Thyroid gland (tissue), 4 donors: ENCODE results near the gene CBR1. TPM values are rescaled to one million over a fixed set of nuclear protein-coding genes. Genes with fewer than 3 reads are reported as not detected.

ENCODE experiments used
- DNase-seq, 2 donors: peaks; one replicate each; pipeline ENCODE4 v3.0.0-alpha.2; 2019
- H3K27ac ChIP-seq, 3 donors: fragments of 200-600 bp; sonication (generic); 1 replicate in 2 of 3; 2 replicates in 1 of 3; pipeline ENCODE4 v1.5.1; 2016 to 2019; ENCODE audit warnings: mild to moderate bottlenecking in 1 of 3, moderate library complexity in 1 of 3
- H3K27me3 ChIP-seq: fragments of 200-600 bp; sonication (generic); one replicate; pipeline ENCODE4 v1.5.1; 2019
- H3K36me3 ChIP-seq, 2 donors: fragments of 200-600 bp; sonication (generic); one replicate each; pipeline ENCODE4 v1.5.1; 2016 to 2019
- H3K4me1 ChIP-seq, 2 donors: fragments of 200-600 bp; sonication (generic); one replicate each; pipeline ENCODE4 v1.5.1; 2017 to 2019
- H3K4me3 ChIP-seq, 3 donors: fragments of 200-600 bp; sonication (generic); replicated peaks in 1 of 3; 1 replicate in 2 of 3; 2 replicates in 1 of 3; pipeline ENCODE4 v1.5.1; 2016; ENCODE audit warnings: mild to moderate bottlenecking in 1 of 3
- H3K9me3 ChIP-seq: fragments of 200-600 bp; sonication (generic); one replicate; pipeline ENCODE4 v1.5.1; 2017
- POLR2A ChIP-seq, 2 donors: fragments of 450-650 bp; IDR thresholded peaks; one replicate each; pipeline ENCODE4 v1.6.1; 2017; ENCODE audit warnings: antibody characterized with exemption in 2 of 2, mild to moderate bottlenecking in 2 of 2, moderate library complexity in 1 of 2
- WGBS, 2 donors: methylation state at CpG; one replicate each; pipeline ENCODE4 v1.1.5; 2017; 5-methylcytosine and 5-hydroxymethylcytosine counted together
- intact Hi-C: fragments of 100-400 bp; cut with DNase I; formaldehyde crosslinking; loops from one replicate; pipeline ENCODE4 v1.15.1; 2023
- total RNA-seq, 4 donors: library from RNA; depleted of rRNA; stranded (reverse); fragments of >200 nt; gene quantifications; one replicate each; pipeline ENCODE4 v1.2.3, GENCODE V29; 2016
- TF ChIP-seq, protein P1 (sequence below), 6 experiments: fragments of 200-600 bp in 3 of 6; fragments of 450-650 bp in 3 of 6; sonication (generic) in 3 of 6; IDR thresholded peaks; one replicate each; pipeline ENCODE4 v1.5.1; 2016 to 2019; ENCODE audit warnings: antibody characterized with exemption in 6 of 6, mild to moderate bottlenecking in 2 of 6, inconsistent platforms in 1 of 6, moderate library complexity in 1 of 6

The CBR1 gene
- total RNA-seq, 4 donors from 2014 or later, result 206 to 600 (median 418) TPM

DNA sequence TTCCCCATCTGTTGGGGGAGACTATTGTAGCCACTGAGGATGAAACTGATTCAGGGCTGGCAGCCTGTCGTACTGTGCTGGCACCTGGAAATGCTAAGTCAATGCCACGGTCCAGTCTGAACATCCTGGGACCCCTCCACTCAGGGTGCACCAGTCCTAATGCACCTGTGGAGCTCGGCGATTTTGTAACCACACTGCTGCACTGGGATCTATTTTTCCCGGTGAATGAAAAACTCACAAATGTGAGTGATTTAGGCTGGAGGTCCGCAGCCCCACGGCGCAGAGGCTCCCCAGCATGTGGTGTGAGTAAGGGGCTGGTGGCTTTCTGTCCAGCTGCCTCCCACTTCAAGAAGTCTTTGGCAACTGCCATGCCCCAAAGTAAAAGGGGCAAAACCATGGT is 45.0 kb upstream of the CBR1 start:
- WGBS, 2 donors, result 88 to 91% methylated on average over 8 of the region's 8 CpGs
- Histone ChIP-seq H3K4me3 (no peak overlapping the region), H3K4me1 (no peaks in the 10 kb centered on the region), H3K27me3 (no peaks in the 10 kb centered on the region), H3K9me3 (no peaks in the 10 kb centered on the region), H3K36me3 (no peaks in the 10 kb centered on the region), H3K27ac (no peak overlapping the region)
- intact Hi-C loops, result loop anchor here (10.0 kb wide), 1 partner anchor 1130 kb away; no protein-coding TSS in a partner anchor
- DNase-seq, result no peak
- no peak for TF ChIP-seq POLR2A (IDR thresholded peaks at IDR 0.05)
- TF ChIP-seq, protein P1, sequence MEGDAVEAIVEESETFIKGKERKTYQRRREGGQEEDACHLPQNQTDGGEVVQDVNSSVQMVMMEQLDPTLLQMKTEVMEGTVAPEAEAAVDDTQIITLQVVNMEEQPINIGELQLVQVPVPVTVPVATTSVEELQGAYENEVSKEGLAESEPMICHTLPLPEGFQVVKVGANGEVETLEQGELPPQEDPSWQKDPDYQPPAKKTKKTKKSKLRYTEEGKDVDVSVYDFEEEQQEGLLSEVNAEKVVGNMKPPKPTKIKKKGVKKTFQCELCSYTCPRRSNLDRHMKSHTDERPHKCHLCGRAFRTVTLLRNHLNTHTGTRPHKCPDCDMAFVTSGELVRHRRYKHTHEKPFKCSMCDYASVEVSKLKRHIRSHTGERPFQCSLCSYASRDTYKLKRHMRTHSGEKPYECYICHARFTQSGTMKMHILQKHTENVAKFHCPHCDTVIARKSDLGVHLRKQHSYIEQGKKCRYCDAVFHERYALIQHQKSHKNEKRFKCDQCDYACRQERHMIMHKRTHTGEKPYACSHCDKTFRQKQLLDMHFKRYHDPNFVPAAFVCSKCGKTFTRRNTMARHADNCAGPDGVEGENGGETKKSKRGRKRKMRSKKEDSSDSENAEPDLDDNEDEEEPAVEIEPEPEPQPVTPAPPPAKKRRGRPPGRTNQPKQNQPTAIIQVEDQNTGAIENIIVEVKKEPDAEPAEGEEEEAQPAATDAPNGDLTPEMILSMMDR (IDR thresholded peaks at IDR 0.05), result no peak

DNA sequence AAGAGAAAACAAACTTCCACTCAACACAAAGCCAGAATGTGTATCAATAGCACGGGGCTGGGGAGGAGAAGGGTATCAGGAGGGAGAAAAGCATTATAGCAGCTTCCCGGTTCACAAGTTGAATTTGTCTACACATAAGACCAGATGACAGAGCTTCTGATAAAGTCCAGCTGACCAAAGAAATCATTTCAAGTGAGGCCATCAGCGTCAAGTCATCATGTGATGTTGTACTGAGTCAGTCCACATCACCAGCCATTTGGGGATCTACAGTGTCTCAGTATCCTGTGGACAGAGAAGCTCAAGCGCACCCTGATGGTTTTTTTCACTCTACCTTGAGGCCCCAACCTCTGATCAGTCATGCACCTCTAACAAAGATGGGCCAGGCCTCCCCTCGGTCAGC is 42.5 kb upstream of the CBR1 start:
- 87 to 91% methylated on average over 5 of the region's 5 CpGs for WGBS, 2 donors
- DNase-seq, result no peak
- no peak overlapping the region for H3K4me3 ChIP-seq
- H3K4me1 ChIP-seq, result no peaks in the 10 kb centered on the region
- TF ChIP-seq POLR2A (IDR thresholded peaks at IDR 0.05), result no peak
- H3K36me3 ChIP-seq, result no peaks in the 10 kb centered on the region
- H3K27ac ChIP-seq, result no peak overlapping the region
- no peaks in the 10 kb centered on the region for H3K9me3 ChIP-seq
- intact Hi-C loops, result loop anchor here (10.0 kb wide), 1 partner anchor 1133 kb away; no protein-coding TSS in a partner anchor
- no peaks in the 10 kb centered on the region for H3K27me3 ChIP-seq

DNA sequence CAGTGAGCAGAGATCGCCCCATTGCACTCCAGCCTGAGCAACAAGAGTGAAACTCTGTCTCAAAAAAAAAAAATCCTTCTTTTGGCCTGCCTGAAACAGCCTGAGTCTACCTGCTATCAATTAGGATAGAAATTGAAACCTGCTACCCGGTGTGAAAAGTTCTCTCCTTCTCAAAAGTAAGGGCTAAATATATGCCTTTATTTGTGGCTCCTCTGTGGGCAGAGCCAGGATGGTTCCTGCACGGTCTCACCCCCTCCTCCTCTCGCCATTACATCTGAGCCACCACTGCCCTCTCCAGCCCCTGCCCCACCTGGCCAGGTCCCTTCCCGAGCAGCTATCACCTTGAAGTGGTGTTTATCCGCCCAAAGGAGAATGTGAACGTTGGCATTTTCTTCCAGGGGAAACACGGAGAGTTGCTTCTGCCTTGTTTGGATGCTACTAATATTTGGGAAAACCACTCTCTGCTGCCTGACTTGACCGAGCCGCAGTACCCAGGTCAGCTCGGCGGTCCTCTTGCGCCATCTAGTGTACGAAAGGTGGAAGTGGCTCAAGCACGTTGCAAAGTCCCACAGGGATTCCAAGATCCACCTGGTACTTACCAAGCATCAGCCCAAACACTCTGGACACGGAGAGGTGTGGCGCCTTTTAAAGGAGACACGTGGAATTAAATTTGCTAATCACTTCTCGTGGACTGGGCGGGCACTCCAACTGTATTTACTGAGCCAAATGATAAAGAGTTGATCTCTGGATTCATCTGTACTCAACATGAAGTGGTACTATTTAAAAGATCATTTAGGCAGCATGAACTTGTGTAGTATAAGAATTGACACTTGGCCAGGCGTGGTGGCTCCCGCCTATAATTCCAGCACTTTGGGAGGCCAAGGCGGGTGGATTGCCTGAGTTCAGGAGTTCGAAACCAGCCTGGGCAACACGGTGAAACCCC is 41.4 kb upstream of the CBR1 start:
- no peaks in the 10 kb centered on the region for H3K27me3 ChIP-seq
- intact Hi-C loops, result loop anchor here (10.0 kb wide), 1 partner anchor 1134 kb away; no protein-coding TSS in a partner anchor
- H3K36me3 ChIP-seq, result no peaks in the 10 kb centered on the region
- TF ChIP-seq, protein P1 (IDR thresholded peaks at IDR 0.05), result peak; percentile 81 to 96 (median 89)
- TF ChIP-seq POLR2A (IDR thresholded peaks at IDR 0.05), result no peak
- no peaks in the 10 kb centered on the region for H3K9me3 ChIP-seq
- H3K4me1 ChIP-seq, result no peaks in the 10 kb centered on the region
- no peak overlapping the region for H3K4me3 ChIP-seq
- 24 to 31% methylated on average over 19 to 25 of the region's 25 CpGs for WGBS, 2 donors
- DNase-seq, result peak; percentile 69 to 75
- no peak overlapping the region for H3K27ac ChIP-seq

DNA sequence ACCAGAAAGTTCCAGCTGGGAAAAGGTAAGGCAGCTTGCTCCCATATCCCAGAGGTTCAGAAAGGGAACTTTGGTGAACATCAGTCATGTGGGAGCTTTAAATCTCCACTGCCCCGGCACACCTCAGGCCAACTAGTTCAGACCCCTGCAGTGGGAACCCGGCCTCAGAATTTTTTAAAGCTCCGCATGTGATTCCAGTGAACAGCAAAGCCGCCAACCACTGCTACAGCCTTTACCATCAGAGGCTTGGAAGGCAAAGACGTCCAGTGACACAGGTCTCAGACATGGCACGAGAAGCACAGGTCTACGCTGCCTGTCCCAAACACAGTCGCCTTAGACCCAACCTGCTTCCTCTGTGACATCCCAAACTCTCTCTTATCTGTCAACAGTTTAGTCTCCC is 40.5 kb upstream of the CBR1 start:
- Histone ChIP-seq H3K4me3 (no peak overlapping the region), H3K27ac (no peak overlapping the region), H3K4me1 (no peaks in the 10 kb centered on the region), H3K27me3 (no peaks in the 10 kb centered on the region), H3K36me3 (peaks cover 0 to 1% of the 10 kb centered on the region in 2 donors), H3K9me3 (no peaks in the 10 kb centered on the region)
- WGBS, 2 donors, result 90 to 95% methylated on average over 8 of the region's 8 CpGs
- intact Hi-C loops, result loop anchor here (10.0 kb wide), 1 partner anchor 1135 kb away; no protein-coding TSS in a partner anchor
- TF ChIP-seq, protein P1 (IDR thresholded peaks at IDR 0.05), result no peak
- TF ChIP-seq POLR2A (IDR thresholded peaks at IDR 0.05), result no peak
- no peak for DNase-seq

DNA sequence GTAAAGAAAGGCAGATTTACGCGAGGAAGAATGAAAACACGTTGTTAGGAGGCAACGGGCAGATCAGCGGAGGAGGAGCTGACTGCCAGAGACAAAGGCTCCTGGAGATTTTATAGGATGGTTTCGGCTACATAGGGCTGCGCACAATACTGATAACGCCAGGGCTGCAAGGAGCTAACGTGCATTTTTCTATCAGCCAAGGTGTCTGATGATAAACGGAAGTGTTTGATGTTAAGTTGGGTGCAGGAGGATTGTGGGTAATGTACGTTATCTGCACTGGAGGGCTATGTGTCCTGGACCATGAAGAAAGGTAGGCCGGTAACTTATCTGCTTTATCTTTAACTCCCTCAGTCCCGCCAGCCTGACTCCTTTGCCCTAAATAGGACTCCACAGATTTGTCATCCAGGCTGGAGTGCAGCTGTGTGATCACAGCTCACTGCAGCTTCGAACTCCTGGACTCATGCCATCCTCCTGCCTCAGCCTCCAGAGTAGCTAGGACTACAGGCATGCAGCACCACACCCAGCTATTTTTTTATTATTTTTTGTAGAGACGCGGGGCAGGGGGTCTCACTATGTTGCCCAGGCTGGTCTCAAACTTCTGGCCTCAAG is 39.1 kb upstream of the CBR1 start:
- intact Hi-C loops, result no loop called here
- no peak overlapping the region for H3K27ac ChIP-seq
- no peak for DNase-seq
- H3K4me3 ChIP-seq, result no peak overlapping the region
- H3K27me3 ChIP-seq, result no peaks in the 10 kb centered on the region
- TF ChIP-seq POLR2A (IDR thresholded peaks at IDR 0.05), result no peak
- TF ChIP-seq, protein P1 (IDR thresholded peaks at IDR 0.05), result no peak
- H3K4me1 ChIP-seq, result no peaks in the 10 kb centered on the region
- 62% methylated on average over 16 of the region's 16 CpGs for WGBS, 2 donors
- no peaks in the 10 kb centered on the region for H3K9me3 ChIP-seq
- peaks cover 0 to 15% of the 10 kb centered on the region in 2 donors for H3K36me3 ChIP-seq
